Activated CD8-positive, alpha-beta memory T cell treated with anti-CD3 and anti-CD28 coated beads for 24 hours (primary cell): ENCODE results near the gene VGLL3.
"Not testable (repeated sequence)": the region's sequence is repeated elsewhere in the genome, so short reads cannot be mapped to it uniquely, and the experiment has no call there.

Source experiments
- DNase-seq: peaks from one replicate; pipeline ENCODE4 v3.0.0-alpha.2; 2020

The VGLL3 gene

DNA sequence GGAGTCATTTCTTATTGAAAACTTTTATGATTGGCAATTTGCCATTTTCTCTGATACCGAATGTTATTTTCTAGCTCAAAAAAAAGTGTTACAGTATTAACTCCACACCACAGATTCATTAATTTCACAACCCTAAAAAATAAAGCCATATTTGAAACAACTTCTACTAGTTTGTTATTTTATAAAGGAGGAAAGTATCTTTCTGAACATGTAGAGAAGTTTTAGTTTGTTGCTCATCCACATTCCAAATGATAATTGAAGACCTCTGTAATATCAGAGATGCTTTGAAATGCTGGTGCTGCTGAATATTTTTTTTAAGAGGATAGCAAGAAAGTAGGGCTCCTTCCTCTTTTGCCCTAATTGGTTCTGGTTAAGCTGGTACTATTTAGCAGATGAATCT, 1.9 kb downstream of the VGLL3 start:
- DNase-seq, result no peak

GRCh38 chr3:86988235-86988634, 2.7 kb downstream of the VGLL3 start:
- DNase-seq, result no peak

- DNase-seq, result no peak
Observed at GRCh38 chr3:86987421-86987715, 3.6 kb downstream of the VGLL3 start.

DNA sequence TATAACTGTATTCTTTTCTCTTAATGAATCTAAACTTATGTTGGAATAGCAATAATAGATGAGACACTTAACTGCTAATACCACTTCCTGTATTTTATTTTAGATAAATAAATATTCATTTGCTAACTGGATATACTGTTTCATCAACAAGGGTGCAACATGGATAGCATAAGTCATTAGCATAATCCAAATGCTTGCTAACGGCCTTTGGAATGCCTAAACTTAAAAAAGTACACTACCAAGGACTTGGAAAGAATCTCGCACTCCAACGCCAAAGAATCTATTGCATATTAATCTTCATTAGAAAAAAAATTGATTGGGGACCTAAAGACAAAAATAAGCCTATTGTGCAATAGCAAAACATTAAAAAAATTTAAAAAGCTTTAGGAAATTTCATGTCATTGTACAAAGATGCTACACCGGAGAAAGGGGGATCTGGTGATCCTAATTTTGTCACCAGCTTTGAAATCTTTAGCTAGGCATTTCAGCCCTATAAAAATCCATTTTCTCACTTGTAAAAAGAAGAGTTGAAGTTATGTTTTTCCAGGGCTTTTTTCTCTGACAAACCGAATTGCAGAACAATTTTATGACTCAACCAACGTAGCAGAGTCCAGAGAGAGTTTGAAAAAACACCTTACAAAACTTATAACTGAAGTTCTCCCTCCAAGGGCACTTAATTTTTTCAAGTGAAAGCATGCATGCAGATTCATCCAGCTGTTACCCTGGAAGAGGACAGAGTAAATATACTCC, 4.1 kb downstream of the VGLL3 start:
- DNase-seq, result no peak

GRCh38 chr3:86985181-86985826, 5.6 kb downstream of the VGLL3 start:
- DNase-seq, result no peak

- DNase-seq, result no peak
Observed at GRCh38 chr3:86984271-86984670, 6.7 kb downstream of the VGLL3 start.

DNA sequence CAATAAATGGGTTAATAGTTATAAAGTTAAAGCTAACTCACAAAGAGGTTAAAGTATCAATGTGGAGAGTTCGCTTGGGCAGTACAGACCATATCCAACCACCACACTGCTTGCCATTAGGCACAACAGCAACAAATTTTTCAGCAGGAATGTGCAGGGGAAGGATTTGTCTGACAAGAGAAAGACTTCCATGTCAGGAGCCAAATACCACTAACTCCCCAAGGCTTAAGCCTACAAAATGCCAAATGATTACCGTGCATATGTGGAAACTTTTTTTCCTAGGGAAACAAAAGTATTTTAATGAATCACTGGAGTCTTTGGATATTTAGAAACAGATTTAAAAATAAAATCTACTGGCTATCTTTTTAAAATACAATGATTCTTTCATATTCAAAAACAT, 8.1 kb downstream of the VGLL3 start:
- no peak for DNase-seq

DNA sequence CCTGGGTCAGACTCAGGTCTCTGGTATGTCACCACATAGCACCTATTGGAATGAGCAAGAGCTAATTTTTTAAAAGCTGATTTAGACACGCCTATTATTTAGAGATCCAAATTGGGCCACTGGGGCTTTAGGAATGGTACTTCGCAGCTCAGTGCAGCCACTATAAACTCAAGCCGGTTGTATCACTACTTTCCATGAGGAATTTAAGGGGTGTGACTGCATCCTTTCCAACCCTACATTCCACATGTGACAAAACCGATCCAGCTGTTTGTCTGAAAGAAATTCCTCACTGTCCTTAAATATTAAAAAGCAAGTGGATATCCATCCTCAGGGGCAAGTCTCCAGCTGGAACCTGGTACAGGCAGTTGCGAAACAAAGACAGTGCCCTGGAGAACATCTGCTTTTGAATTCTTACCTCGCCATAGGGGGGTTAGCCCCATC, 12.8 kb downstream of the VGLL3 start:
- DNase-seq, result no peak

- DNase-seq, result no peak
Observed at GRCh38 chr3:86976219-86976618, 14.7 kb downstream of the VGLL3 start.

- not testable (repeated sequence) for DNase-seq
Observed at GRCh38 chr3:86974177-86974576, 16.8 kb downstream of the VGLL3 start.

DNA sequence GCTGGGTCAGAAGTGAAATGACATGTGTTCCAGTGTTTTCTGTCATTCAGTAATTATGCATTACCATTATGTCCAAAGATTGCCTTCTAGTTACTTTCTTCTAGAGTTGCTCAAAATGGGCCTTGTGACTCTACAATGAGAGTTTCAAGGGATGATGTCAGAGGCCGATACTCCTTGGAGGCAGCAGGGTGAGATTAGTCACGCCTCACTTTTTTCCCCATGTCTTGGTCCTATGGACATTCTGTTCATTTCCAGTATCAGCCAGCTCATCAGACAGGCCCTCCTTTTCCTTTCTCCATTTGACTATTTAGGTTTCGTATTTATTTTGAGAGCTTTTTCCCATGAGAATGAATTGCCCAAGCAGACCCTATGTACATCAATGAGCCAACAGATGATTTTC, 17.5 kb downstream of the VGLL3 start:
- DNase-seq, result no peak

DNA sequence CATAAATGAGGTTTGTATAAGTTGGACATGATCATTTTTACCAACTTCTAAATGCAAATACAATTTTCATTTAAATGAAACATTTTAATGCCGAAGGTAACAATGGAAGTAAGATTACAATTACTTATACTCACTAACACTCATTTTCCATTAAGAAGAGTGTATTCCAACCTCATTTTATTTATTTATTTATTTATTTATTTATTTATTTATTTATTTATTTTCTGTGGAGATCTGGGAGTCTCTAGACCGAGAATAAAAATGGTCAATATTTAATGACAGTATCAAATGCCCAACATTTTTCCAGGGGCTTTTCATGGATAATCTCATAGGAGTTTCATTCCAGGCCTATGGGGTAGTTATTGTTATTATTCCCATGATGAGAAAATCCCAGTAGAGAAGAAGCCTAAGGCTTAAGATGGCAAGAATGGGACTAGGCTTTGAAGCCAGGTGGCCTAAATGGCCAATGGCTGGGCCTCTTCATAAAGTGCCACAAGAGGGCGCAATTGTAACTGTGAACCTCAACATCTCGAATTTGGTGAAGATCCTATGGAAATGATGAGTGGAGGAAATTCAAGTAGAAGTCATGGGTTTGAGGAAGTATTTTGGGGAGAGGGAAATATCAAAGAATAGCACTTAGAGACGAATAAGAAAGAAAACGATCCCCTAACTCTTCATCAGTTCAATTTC, 21.3 kb downstream of the VGLL3 start:
- DNase-seq, result no peak

GRCh38 chr3:86968244-86968932, 22.6 kb downstream of the VGLL3 start:
- DNase-seq, result no peak

- DNase-seq, result no peak
Observed at GRCh38 chr3:86967062-86967461, 23.9 kb downstream of the VGLL3 start.

DNA sequence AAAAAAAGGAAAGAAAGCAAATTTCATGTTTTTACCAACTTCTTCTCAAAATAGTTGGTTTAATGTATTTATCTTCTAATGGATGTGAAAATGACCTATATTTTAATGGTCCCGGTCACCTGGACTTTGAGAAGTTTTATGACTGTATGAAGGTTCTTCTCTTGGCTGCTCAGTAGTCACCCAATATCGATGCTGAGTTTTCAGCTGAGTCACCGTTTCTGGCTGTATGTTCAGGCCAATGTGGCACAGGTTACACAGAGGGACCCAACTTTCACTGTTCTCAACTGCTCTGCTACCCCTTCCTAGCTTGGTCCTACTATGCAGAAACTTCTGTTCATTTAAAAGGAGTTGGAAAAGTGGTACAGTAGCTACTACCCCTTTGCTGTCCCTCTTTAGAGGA, 25.8 kb downstream of the VGLL3 start:
- DNase-seq, result no peak

GRCh38 chr3:86963611-86964010, 27.3 kb downstream of the VGLL3 start:
- DNase-seq, result no peak

DNA sequence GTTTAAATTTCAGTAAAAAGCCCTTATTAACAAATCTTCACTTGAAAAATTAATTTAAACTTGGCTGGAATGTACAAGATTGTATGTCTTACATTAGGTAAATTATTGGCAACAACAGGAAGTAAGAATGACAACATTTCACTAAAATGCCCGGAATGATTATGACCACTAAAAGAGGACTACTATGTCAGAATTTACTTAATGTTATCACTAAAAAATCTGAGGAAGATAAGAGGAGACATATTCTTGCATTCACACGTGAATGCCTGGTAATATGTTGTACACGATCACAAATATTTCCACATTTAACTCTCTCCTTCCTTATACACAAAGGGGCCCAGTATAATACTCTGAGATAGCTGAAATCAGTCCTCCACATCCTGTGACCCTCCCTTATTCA, 29.7 kb downstream of the VGLL3 start:
- DNase-seq, result no peak

- DNase-seq, result no peak
Observed at GRCh38 chr3:86960550-86960949, 30.4 kb downstream of the VGLL3 start.

DNA sequence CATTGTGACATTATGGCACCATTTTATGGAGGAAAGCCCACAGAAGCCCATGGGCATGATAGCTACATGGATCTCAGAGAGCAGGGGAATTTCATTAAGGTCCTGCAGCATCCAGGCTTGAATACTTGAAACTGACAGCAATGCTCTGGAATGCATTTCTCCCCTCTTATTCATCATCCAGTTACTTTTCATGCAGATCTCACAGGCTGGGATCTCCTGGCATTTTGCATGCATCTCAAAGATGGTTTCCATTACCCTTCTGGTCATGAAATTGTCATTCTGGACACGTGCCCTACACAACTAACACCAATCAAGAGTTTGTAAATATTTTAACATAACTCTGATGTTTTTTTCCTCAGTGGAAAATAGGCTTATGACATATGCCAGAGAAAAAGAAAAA, 32.4 kb downstream of the VGLL3 start:
- no peak for DNase-seq

DNA sequence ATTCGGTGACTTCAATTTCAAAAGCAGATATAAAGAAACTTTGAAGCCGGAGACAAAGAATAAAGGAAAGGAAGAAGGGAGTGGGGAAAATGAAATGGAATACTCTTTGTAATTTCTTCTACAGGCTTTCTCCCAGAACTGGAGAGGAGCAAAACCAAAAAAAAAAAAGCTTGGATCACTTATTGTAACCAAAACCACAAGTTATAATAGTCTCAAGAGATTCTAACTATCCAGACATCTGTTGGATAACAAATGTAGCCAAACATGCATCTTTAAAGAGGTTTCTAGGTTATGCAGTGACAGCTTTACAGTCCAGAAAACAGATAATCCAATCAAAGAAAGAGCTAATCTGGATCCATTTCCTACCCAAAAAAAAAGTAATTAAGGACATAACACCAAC, 36.2 kb downstream of the VGLL3 start:
- no peak for DNase-seq

DNA sequence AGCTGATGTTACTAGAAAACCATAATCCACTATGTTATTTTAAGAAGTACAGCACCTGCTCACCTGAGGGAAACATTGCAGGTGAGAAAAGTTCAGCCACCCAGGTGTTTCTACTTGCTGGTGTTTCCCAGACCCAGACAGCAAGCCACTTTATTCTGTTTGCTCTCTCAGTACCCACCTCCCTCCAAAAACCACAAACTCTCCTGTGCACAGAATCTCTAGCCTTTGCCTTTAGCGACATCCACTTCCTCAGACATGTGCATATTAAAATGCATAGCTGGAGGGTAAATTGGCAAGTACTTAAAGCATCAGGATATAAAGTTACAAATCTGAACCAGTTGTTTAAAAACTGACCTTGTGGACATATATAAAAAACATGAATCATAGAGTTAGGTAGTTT, 36.7 kb downstream of the VGLL3 start:
- no peak for DNase-seq

GRCh38 chr3:86951322-86951721, 39.6 kb downstream of the VGLL3 start:
- DNase-seq, result no peak

DNA sequence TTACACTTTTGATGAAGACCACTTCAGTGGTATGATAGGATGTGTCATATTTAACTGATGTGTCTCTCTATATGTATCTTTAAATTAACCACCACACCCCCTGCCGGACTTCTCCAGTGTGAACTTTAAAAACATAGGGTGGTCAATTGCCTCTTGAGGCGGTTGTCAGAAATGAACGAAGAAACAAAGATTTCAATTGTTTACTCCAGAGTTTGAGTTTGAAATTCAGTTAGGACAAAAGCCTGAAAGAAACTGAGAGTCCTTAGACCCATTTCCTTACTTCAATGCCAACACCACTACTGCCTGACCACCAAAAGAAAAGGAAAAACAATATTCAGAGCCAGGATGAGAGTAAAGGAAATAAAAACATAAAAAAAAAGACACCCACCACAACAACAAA, 40.2 kb downstream of the VGLL3 start:
- DNase-seq, result no peak

- no peak for DNase-seq
Observed at GRCh38 chr3:86949850-86950249, 41.1 kb downstream of the VGLL3 start.
